ENCODE data around the gene TMEM229B.

Gene TMEM229B

DNA sequence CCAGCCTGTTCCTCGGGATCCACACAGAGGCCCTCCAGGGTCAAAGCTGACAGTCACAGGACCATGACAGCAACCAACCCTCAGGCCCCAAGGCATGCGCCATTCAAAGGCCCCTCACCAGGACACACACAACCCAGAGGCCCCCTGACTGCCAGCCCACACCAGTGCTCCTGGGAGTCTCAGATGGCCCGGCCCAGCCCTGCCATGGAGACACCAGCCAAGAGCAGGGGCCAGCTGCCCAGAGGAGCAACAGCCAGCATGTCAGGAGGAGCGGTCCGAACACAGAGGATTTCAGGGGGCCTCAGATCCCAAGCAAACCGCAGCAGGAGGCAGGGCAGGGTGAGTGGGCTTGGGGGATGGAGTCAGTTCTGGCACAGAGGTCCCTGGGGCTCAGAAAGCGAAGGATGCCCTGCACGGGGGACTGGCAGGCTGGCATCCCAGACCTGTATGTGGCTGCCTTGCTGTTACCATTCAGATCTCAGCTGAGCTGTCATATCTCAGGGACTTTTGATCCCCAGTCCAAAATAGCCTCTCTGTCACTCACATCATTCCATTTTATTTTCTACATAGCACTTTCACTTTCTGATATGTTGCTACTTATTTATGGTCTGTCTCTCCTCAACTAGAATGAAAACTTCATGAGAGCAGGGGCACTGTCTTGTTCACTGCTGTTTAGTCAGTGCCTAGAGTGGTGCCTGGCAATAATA lies 4.8 kb downstream of the TMEM229B start:
- no peak overlapping the region for H3K4me3 ChIP-seq (ENCODE audit: control insufficient read depth, low read depth, low read length)
- TF ChIP-seq, protein P1, sequence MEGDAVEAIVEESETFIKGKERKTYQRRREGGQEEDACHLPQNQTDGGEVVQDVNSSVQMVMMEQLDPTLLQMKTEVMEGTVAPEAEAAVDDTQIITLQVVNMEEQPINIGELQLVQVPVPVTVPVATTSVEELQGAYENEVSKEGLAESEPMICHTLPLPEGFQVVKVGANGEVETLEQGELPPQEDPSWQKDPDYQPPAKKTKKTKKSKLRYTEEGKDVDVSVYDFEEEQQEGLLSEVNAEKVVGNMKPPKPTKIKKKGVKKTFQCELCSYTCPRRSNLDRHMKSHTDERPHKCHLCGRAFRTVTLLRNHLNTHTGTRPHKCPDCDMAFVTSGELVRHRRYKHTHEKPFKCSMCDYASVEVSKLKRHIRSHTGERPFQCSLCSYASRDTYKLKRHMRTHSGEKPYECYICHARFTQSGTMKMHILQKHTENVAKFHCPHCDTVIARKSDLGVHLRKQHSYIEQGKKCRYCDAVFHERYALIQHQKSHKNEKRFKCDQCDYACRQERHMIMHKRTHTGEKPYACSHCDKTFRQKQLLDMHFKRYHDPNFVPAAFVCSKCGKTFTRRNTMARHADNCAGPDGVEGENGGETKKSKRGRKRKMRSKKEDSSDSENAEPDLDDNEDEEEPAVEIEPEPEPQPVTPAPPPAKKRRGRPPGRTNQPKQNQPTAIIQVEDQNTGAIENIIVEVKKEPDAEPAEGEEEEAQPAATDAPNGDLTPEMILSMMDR (IDR thresholded peaks at IDR 0.05; ENCODE audit: control insufficient read depth, insufficient read depth, low read depth, low read length, missing control alignments) = no peak
- no peak for DNase-seq (ENCODE audit: low read depth)

DNA sequence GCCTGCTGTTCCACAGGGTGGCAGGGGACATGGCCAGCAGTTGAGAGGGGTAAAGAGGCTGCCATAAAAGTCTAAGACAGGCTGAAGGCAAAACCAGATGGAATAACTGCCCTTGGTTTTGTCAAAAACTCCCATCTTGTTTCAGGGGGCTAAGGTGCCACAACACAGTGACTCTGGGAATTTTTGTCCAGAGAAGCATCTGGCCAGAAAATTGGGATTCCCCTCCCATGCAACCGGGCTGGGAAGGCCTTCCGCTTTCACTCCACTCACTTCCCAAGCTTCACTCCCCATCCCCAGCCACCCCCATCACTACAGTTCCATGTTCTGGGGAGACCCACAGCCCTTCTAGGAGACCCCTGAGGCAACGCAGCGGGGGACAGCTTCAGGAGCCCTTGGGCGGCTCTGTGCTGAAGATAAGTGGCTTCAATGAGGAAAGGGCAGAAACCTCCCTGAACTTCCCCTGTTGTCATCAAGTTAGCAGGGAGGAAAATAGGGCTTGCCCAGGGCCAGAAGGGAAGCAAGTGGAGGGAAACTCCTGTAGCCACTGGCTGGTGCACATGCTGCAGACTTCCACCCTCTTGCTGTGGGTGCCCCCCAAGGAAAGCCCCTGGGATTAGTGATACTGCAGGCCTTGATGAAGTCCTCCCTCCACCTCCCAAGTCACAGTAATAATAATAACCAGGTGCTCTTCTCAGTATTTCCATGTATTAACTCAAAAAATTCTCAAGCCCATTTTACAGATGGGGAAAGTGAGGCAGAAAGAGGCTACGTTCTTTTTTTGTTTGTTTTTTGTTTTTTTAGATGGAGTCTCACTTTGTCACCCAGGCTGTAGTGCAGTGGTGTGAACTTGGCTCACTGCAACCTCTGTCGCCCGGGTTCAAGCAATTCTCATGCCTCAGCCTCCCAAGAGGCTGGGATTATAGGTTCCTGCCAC lies 6.0 kb downstream of the TMEM229B start:
- H3K4me3 ChIP-seq (ENCODE audit: control insufficient read depth, low read depth, low read length) = no peak overlapping the region
- DNase-seq (ENCODE audit: low read depth) = no peak
- TF ChIP-seq, protein P1 (IDR thresholded peaks at IDR 0.05; ENCODE audit: control insufficient read depth, insufficient read depth, low read depth, low read length, missing control alignments) = no peak

DNA sequence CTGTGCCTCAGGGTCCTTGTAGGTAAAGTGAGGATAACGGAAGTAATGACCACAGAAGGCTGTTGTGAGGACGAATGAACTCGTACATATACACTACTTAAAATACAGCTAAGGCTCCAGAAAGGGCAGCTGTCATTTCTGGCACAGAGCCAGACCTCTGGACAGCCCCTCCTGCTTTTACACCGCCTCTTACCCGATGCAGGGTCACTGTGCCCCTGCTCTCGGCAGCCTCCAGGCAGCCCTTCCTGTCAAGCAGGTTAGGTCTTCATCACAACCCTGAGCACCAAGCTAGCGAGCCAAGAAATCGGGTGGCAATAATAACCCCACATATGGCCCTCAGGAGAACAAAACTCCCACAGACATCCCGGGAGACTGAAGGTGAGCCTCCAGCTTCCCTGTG lies 8.5 kb downstream of the TMEM229B start:
- no peak overlapping the region for H3K4me3 ChIP-seq (ENCODE audit: control insufficient read depth, low read depth, low read length)
- TF ChIP-seq, protein P1 (IDR thresholded peaks at IDR 0.05; ENCODE audit: control insufficient read depth, insufficient read depth, low read depth, low read length, missing control alignments) = no peak
- no peak for DNase-seq (ENCODE audit: low read depth)

DNA sequence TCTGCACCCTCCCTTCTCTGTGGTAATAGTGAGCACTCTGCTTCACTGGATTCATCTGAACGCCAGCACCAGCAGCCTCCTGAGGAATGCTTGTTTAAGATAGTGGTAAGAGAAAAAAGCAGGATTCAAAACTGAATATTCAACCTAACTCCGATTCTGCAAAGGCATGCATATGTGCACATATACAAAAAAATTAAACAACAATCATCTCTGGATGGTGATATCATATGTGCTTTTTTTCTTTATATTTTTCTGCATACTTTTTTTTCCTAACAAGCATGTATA lies 9.8 kb downstream of the TMEM229B start:
- no peak overlapping the region for H3K4me3 ChIP-seq (ENCODE audit: control insufficient read depth, low read depth, low read length)
- TF ChIP-seq, protein P1 (IDR thresholded peaks at IDR 0.05; ENCODE audit: control insufficient read depth, insufficient read depth, low read depth, low read length, missing control alignments) = no peak
- no peak for DNase-seq (ENCODE audit: low read depth)

DNA sequence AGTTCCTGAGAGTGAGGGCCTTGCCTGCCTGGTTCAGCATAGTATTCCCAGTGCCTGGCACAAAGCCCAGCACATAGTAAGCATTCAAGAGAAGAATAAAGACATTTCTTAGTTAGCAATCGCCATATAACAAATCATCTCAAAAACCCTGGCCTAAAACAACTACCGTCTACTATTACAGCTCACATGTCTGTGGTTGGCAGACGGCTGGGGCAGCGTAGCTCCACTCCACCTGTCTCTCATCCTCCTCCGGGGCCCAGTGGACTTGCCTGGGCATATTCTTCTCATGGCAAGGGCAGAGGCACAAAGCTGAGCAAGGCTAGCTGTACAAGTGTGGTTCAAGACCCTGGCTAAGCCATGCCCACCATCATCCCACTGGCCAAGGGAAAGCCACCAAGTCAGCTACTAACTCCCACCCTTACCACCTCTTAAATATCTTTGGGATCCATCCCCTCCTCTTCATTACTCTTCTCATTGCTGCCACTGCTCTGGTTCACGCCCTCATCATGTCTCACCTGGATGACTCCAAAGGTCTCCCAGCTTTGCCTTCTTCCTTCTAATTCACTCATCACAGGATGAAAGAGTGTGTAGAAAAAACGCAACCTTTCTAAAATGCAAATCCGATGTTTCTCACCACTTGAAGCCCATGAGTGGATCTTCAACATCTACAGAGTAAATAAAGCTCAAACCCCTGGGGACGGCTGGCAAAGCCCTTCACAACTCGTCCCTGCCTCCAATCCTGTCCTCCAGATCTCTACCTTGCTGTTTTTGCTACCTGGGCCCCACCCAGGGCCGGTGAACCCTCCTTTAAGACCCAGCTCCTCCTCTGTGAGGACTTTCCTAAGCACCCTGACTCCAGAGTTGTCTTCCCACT lies 10.4 kb downstream of the TMEM229B start:
- TF ChIP-seq, protein P1 (IDR thresholded peaks at IDR 0.05; ENCODE audit: control insufficient read depth, insufficient read depth, low read depth, low read length, missing control alignments) = no peak
- no peak for DNase-seq (ENCODE audit: low read depth)
- no peak overlapping the region for H3K4me3 ChIP-seq (ENCODE audit: control insufficient read depth, low read depth, low read length)

DNA sequence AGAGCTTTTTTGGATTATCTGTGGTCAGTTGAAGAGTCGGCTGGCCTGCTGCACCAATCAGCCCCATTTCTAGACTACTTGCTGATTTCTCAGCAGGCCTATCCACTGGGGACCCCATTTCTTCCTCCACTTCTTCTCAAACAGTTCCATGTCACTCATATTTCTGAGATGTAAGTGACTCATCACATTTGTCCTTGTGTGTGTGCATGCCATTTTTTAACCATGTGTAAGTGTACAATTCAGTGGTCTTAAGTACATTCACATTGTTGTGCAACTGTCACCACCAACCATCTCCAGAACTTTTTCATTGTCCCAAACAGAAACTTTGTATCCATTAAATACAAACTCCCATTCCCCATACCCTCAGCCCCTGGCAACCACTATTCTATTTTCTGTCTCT lies 14.2 kb downstream of the TMEM229B start:
- TF ChIP-seq, protein P1 (IDR thresholded peaks at IDR 0.05; ENCODE audit: control insufficient read depth, insufficient read depth, low read depth, low read length, missing control alignments) = no peak
- DNase-seq (ENCODE audit: low read depth) = no peak

More for the DNA sequence above, 14.2 kb downstream of the TMEM229B start:
- no peak overlapping the region for H3K4me3 ChIP-seq (ENCODE audit: control insufficient read depth, low read depth, low read length)

Measured in AG09309 (cell line).